Non-pigmented ciliary epithelial cell (primary cell): ENCODE measurements around the gene PLPPR1.
"Not testable (repeated sequence)": the region's sequence is repeated elsewhere in the genome, so short reads cannot be mapped to it uniquely, and the experiment has no call there.

Source experiments
- DNase-seq: peaks from one replicate; pipeline ENCODE4 v3.0.0-alpha.2; 2010; ENCODE audit warnings: low read depth

The PLPPR1 gene

DNA sequence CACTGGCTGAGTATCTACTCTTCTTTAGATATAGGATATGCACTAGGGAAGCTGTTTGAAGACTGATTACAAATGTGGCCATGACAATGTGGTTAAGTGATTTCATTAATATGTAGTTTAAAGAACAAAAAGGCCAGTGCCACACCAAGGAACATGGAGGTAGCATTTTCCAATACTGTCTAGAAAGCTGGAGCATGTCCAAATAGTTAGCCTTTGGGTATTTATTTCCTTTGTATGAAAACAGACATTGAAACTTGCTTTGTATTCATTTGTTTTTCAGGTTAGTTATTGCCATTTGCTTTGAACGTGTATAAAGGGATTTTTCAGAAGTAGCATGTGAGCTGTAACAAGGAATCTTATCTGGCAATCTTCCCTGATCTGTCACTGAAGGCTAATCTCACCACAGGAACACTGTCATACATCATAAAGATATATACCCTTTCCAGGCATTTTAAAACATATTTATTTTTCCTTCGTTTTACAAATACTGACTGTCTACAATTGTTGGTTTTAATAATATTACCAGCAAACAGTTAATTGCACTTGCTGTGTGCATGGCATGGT, 93.4 kb downstream of the PLPPR1 start:
- no peak for DNase-seq

DNA sequence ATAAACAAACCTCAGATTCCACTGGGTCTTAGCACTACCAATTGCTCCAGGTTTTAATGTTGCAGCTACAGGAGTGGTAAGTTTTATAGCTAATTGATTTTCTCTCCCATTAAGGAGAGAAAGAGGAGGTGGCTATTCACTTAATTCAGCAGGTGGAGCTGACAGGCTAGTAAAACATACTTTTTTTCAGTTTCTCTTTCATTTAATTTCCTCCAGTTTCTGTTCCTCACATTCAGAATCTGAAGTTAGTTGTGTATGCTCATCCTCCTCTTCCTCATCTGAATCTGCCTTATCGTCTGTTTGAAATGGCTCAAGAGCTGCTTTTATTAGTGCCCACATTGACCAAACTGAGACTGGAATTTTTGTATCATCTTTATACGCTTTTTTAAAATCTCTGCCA, 98.0 kb downstream of the PLPPR1 start:
- DNase-seq = no peak

DNA sequence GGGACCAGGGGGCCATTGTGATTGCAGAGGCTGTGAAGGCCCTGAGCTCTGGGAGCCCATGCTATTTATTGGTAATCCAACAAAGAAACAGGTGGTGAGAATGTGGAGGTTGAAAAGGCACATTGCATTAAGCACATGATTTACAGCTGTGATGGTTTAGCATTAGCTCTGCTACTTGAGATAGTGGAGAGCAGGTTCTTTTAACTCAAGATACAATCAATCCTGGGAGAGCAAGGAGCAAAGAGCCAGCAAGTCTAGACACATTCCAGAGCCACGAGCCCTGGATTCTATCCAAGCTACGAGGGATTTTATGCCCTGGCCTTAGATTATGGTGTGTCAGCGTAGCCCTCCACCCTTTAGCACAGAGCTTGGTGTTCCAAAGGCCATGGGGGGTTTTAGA, 98.8 kb downstream of the PLPPR1 start:
- not testable (repeated sequence) for DNase-seq

DNA sequence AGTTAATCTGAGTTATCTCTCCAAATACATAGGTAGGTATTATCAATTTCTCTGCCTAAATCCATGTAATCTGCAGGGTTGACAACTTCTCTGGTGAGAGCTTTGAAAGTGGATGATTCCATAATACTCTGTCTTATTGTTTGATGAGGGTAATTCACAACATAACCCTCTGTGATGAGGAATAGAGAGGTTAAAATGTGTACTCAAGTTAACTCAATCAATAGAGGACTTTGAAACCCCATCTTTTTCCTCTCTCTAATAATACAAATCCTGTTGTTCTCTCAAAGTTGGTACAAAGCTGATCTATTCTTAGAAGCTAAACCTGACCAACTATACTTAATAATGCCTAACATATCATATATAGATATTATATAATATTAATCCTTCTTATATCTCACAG, 100.1 kb downstream of the PLPPR1 start:
- DNase-seq = no peak

DNA sequence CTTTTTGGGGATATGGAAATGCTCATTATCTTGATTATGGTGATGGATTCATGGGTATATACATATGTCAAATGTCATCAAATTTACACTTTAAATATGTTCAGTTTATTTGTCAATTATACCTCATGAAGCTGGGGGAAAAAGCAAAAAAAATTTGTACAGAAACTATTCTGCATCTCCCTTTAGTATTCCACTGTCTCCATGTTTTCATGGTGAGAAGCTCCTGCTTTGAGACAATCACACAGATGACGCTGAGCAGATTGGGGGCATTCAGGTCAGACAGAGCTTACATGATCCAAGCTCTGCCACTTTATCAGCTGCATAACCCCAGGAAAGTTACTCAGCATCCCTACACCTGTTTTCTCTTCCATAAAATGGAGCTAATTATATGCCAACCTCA, 101.5 kb downstream of the PLPPR1 start:
- no peak for DNase-seq

DNA sequence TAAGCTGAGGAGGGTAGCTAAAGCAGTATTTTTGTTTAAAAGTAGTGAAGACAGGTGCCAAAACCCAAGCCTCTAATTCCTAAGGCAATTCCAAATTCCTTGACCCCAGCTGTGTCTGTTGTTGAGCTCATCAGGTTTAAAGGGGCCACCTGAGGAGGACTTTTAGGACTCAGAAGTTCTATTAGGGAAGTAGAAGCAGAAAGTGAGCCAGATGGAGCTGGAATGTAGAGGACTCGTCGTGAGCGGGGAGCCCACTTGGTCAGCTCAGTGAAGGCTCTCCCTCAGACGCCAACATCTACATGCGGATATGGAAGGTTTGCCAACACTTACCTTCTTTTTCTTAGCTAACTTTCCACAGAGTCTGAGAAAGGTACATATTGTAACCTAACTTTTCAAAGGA, 102.8 kb downstream of the PLPPR1 start:
- DNase-seq = no peak

DNA sequence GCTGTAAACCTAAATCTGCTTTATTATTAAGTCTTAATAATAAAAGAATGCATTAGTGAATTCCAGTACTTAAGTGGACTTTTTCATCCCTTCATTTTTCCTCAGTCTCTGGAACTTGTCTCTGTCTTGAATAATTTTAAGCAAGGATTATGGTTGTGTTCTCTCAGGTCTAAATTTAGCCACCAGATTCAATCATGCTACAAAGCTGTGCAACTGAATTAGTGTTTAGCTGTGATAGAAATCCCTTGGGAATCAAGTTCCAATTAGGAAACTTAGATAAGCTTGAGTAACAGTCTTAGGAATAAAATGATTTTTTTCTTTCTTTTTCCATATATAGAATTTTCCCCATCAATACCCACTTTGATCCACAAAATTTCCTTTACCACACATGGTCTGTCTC, 104.3 kb downstream of the PLPPR1 start:
- no peak for DNase-seq

DNA sequence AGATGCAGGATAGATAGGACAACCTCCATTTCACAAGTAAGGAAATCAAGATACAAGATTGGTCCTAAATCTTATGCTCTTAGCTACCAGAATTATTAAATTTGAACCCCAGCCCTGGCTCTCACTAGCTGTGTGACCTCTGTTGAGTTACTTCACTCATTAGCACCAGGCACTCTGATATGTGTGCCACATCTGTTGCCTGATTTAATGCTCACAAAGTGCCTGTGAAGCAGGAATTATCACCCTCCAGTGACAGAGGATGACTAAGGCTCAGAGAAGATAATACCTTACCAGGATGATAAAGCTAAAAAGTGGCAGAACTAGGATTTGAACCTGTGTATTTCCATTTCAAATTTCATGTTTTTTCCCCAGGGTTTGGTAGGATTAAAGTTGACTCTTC, 110.0 kb downstream of the PLPPR1 start:
- no peak for DNase-seq

DNA sequence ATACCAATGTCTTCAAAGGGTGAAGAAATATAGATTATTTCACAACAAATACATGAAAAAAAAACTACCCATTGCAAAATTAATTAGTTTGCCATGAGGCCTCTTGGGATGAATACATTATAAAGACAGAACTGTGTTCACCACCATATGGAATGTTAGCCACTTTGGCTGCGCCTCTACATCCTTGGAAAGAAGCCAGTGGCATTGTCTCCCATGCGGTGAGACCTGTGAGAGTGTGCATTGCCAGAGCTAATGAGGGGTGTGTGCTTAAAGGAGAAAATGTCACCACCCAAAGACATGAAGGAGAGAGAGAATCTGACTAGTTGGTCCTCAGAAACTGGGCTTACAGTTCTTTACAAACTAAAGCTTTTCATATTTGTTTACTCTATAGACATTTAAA, 110.6 kb downstream of the PLPPR1 start:
- no peak for DNase-seq

DNA sequence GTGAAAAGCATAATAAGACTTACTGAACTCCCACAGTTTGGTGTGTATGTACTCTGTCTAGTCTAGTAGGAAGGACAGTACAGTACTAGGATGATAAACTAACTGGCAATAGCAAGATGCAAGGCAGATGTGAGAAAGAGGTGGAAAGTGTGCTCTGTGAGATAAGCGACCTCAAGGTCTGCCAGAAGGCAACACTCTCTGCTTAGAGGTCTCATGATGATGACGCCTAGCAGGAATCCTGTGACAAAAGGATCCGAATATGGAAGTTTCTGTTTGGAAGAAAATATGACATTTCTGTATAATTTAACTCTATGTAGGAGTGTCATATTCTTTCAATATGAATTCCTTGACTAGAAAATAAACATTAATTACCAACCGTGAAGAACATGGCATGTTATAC, 112.2 kb downstream of the PLPPR1 start:
- no peak for DNase-seq

DNA sequence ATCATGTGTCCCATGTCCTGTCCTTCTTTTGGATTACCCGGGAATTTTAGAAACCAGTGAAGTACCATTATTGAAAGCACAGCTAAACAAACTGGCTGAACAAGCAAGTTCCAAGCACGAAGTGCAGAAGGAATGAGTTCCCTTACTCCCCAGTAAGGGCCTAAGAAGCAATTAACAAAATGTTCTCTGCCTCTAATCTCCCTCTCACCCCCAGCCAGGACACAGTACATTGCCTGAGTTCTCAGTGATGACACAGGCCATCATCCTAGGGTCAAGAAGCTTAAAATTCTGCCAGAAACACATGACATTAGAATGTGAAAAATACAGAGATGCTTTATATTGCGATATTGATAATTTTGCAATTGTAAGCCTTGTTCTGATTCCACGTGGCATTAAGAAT, 118.0 kb downstream of the PLPPR1 start:
- no peak for DNase-seq

DNA sequence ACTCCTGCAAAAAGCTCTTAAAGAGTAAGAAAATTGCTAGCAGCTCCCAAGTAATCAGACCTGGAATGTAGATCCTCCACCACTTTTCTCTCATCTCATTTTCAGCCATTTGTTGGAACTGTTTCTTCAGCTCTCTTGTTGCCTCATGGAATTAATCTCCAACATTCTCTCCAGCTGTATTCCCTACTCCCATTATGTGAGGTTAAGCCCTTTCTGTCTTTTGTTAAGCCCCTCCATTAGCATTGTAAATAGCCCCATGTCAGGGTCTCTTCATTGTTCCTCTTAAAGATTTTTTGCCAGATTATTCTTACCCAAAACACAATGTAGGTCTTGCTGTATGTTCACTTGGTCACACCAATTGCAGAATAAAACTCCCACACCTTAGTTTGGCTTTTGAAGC, 119.8 kb downstream of the PLPPR1 start:
- DNase-seq = no peak

DNA sequence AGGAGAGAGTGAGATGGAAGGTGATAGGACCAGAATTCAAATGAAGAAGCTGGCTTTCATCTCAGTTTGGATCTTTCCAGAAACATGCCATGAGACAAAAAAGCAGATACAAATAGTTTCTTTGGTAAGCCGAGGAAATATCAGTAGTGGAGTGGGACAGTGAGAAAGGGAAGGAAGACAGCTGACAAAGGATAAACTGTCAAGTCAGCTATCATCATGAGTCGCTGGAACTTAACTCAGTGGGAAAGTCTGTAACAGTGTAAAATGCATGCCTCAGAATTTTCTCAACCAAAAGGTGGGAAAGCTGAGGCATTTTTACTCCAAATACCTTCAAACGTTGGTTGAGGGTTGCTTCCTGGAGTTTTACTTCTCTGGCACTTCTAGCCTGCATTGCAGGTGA, 129.8 kb downstream of the PLPPR1 start:
- DNase-seq = no peak

DNA sequence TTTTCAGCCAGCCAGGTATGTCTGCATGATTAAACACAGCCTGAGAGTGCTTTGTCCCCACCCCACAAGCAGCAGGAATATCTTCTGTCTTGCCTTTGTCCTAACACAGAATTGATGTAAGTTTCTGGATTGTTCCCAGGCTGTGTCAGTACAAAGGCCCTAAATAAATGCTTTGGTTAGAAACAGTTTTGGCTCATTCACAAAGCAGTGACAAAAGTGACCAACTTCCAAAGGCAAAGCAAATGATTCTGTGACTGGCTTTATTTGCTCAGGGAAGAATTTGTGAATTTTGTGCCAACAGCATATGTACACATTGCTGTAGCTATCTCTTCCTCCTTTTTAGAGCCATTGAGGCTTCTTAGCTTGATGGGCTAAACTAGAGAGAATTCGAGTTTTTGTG, 133.7 kb downstream of the PLPPR1 start:
- DNase-seq = no peak

DNA sequence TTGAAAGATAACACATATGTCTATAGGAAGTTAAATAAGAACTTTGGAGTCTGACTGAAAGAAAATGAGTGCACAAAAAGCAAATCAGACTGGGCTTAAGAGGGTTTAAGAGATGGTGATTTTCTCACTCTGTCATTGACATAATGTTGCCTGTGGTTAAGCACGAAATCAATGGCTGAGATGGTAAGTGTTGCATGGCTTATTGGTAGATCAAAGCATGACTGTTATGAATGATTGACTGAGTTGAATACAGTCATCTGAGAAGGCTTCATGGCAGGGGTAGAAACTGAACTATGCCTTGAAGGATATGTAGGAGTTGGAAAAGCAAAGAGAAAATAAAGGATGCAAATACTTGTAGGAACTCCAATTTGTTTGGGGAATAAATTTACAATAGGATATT, 136.6 kb downstream of the PLPPR1 start:
- DNase-seq = no peak

DNA sequence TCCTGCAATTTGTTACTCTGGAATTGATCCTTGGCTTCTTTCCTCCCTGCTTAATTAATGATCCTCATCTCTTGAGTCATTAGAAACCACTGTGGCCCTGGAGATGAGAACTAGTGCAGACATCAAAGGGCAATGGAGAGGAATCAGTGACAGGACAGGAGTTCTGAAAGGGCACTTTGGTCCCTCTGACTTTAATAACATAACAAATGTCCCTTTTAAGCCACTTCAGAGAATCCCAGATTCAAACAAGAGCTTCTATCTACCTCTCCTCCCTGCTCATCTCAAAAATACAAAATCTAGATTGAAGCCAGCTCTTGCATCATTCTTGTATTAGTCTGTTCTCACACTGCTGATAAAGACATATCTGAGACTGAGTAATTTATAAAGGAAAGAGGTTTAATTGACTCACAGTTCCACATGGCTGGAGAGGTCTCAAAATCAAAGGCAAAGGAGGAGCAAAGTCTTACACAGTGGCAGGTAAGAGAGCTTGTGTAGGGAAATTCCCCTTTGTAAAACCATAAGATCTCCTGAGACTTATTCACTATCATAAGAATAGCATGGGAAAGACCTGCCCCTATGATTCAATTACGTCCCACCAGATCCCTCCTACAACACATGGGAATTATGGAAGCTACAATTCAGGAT, 139.1 kb downstream of the PLPPR1 start:
- no peak for DNase-seq

DNA sequence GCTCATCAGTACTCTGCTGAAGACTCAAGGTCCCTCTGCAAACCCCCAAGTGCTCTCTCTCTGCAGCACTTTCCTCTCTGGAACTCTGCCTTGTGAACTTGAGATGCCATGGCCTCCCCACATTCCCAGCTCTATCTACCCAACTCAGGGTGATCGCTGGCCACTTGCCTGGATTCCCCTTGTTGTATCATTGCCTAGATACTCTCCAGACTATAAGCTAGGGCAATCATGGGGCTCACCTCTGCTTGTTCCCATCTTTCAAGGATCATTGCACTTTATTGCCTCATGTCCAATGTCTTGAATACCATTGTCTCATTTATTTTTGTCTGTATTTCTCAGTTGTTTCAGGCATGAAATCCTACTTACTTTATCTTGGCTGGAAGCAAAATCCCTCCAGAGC, 144.1 kb downstream of the PLPPR1 start:
- no peak for DNase-seq

DNA sequence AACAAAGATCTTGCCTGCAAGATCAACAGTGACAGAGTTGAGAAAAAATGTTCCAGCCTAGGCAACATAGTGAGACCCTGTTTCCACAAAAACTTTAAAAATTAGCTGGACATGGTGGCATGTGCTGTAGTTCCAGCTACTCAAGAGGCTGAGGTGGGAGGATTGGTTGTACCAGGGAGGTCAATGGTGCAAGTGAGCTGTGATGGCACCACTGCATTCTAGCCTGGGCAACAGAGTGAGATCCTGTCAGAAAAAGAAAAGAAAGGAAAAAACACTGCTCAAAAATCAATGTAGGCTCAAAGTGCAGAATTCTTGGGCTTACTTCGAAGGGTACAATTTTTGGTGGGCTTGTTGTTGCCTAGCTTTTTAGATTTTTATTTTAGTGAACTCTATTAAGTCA, 145.4 kb downstream of the PLPPR1 start:
- DNase-seq = no peak

DNA sequence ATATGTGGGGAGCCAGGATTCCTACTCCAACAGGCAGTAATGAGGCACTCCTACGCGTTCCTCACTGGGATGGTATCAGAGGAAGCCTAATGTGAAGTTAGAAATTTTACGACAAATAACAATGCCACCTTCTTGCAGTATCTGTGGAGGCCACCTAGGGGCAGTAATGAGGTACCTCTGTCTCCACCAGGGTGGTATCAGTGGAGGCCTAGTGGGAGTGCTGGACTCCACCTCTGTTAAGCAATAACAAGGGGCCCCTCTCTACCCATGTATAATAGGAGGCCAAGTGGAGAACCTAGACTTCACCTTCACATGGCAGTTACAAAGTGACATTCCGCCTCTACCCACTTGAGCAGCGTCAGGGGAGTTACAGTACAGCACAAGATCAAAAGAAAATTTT, 147.9 kb downstream of the PLPPR1 start:
- DNase-seq = no peak

DNA sequence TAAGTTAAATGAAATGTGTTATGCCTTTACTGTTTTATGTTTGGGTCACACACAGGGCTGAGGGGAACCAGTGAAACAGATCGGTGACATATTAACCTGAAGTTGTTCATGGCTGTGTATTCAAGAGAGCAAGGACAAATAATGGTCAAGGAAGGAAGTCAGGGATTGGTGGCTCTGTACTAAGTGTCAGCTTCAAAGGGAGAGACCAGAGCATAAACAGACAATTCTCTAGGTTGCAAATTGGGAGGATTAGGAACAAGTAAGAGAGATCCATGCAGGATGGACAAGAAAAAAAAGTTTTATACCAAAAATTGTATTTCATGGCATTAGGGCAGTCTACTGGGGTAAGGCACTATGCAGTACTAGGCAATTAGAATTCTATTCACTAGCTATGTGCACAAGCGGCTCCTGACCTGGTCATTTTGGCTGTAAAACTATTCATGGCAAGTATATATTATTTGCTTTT, 156.3 kb downstream of the PLPPR1 start:
- no peak for DNase-seq

DNA sequence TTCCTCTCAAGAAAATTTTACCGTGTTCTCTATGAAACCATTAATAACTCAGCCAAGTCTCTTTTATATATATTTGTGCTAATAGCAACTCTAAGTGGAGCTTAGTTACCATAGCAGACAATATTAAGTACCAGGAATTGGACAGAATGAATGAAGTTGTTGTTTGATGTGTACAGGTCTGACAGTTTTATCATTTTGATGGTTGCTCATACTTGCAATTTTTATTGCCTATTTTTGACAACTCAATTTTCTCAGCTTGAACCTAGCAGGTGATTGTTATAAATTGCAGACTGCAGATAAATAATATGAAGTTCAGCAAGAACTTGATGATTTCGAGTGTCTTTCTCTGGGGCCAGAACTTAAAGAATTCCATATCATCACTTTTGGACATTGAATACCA, 163.2 kb downstream of the PLPPR1 start:
- DNase-seq = no peak

DNA sequence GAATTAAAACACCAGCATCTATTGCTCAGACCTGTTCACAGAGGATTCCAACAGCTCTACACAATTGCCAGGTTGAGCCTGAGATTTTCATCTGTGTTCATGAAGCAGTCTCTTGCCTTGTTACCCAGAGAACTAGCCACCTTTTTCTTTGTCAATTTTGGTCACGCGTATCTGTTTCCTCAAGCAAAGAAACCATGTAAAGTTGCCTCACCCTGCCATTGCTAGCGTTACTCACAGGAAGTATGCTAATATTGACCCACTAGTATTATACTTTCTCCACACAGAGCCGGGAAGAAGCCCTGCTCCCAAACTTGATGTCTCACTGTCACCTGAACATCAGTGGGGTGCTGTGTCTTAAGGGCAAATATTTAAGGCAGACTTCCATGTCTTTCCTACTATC, 168.5 kb downstream of the PLPPR1 start:
- no peak for DNase-seq

DNA sequence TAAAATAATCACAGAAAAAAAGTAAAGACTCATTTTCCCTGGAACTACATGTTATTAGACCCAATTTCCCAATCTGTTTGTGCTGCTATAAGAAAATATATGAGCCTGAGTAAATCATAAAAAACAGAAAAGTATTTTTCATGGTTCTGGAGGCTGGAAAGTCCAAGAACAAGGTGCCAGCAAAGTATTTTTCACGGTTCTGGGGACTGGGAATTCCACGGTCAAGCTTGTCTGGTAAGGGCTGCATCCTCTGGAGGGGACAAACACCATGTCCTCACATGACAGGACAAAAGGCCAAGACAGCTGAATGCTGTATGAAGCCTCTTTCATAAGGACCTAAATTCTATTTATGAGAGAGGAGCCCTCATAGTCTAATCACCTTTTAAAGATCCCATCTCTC, 172.3 kb downstream of the PLPPR1 start:
- DNase-seq = no peak

DNA sequence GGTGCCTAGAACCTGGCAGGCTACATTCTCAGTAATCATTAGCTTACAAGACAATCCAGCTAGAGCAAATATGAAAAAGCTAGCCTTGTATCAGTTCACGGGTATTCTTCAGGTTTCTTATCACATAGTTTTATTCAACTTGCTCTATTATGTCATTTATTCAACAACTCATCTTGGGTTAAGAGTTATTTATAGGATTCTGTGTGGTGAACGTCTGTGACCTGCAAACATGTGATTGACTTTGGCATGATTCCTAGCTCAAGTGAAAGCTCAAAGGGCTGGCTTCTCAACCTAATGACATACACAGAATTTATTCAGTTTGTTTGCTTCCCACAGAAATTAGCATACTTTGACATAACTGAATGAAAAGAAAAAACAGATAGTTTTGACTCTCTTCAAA, 173.1 kb downstream of the PLPPR1 start:
- no peak for DNase-seq
